GM12878 (cell line): Measurements from ENCODE around the gene ANKRD65. TPM values are rescaled to one million over a fixed set of nuclear protein-coding genes. Genes with fewer than 3 reads are reported as not detected.
"Not testable (repeated sequence)": the region's sequence is repeated elsewhere in the genome, so short reads cannot be mapped to it uniquely, and the experiment has no call there.

Experiments
- ATAC-seq: fragments of 200-7000 bp; cut with Tn5 transposase; 3 replicates; pipeline ENCODE4 v1.9.1; 2020; ENCODE audit warnings: mild to moderate bottlenecking, moderate library complexity
- Bru-seq: library from RNA; stranded (reverse); fragments of 400-500 nt; gene quantifications from one replicate; lab custom pipeline; 2021; lab: Mats Ljungman, UMichigan
- BruChase-seq, 2 experiments: library from RNA; stranded (reverse); fragments of 400-500 nt; gene quantifications; one replicate each; lab custom pipeline; 2021; lab: Mats Ljungman, UMichigan
- BruUV-seq: library from RNA; stranded (reverse); fragments of 400-500 nt; replicated peaks from 2 replicates; lab custom pipeline; 2021; lab: Mats Ljungman, UMichigan
- CTCF ChIA-PET: fragments of 300-600 bp; sonication (Branson Sonifier 250); formaldehyde crosslinking; extraction: SDS; loops from one replicate; lab custom pipeline; 2021; ENCODE audit warnings: inconsistent platforms; lab: Yijun Ruan, JAX
- POLR2A ChIA-PET: fragments of 350-600 bp; formaldehyde crosslinking; extraction: SDS; loops from one replicate; lab custom pipeline; 2021; ENCODE audit warnings: inconsistent platforms; lab: Charles Lee
- RAD21 ChIA-PET: fragments of 300-600 bp; sonication (Branson Sonifier 250); formaldehyde crosslinking; loops from one replicate; lab custom pipeline; 2023; ENCODE audit warnings: antibody characterized with exemption; ENCODE audit not compliant: unreplicated experiment; lab: Charles Lee
- SMC1A ChIA-PET: fragments of 300-600 bp; sonication (Branson Sonifier 250); formaldehyde crosslinking; loops from one replicate; lab custom pipeline; 2023; ENCODE audit not compliant: unreplicated experiment, uncharacterized antibody; lab: Charles Lee
- DNase-seq: peaks from one replicate; pipeline ENCODE4 v3.0.0-alpha.2; 2011; ENCODE audit warnings: low read depth, low spot score
- FAIRE-seq: peaks from 3 replicates; lab custom pipeline; 2011; peaks lifted over from hg19 to GRCh38; lab: Jason Lieb, UNC
- H2AFZ ChIP-seq: 2 replicates; pipeline ENCODE4 v1.6.0; 2011; ENCODE audit warnings: low read depth, low read length, control low read depth; ENCODE audit not compliant: control insufficient read depth
- H3K27ac ChIP-seq: 2 replicates; pipeline ENCODE4 v1.5.1; 2011; ENCODE audit warnings: control low read depth; ENCODE audit not compliant: control insufficient read depth, insufficient read depth
- H3K27me3 ChIP-seq, 2 experiments: replicated peaks in 1 of 2; 2 replicates each; pipeline versions ENCODE4 v1.6.0 to v1.6.1; 2011; ENCODE audit warnings: low read length in 1 of 2; ENCODE audit not compliant: control insufficient read depth in 2 of 2, insufficient read depth in 2 of 2
- H3K36me3 ChIP-seq, 2 experiments: 2 replicates each; pipeline ENCODE4 v1.5.1; 2011; ENCODE audit warnings: low read length in 1 of 2; ENCODE audit not compliant: control insufficient read depth in 2 of 2, insufficient read depth in 2 of 2
- H3K4me1 ChIP-seq: 2 replicates; pipeline ENCODE4 v1.6.1; 2011; ENCODE audit warnings: mild to moderate bottlenecking, low read length, moderate library complexity, mixed read lengths; ENCODE audit not compliant: control insufficient read depth, insufficient read depth
- H3K4me2 ChIP-seq: 2 replicates; pipeline ENCODE4 v1.6.0; 2011; ENCODE audit warnings: control low read depth; ENCODE audit not compliant: control insufficient read depth, insufficient read depth
- H3K4me3 ChIP-seq: fragments of 200-600 bp; sonication (generic); 2 replicates; pipeline ENCODE4 v1.5.1; 2016
- H3K79me2 ChIP-seq: 2 replicates; pipeline ENCODE4 v1.6.0; 2011; ENCODE audit warnings: low read length; ENCODE audit not compliant: control insufficient read depth, insufficient read depth
- H3K9ac ChIP-seq: 2 replicates; pipeline ENCODE4 v1.8.0; 2011; ENCODE audit warnings: low read length, control low read depth, mixed read lengths; ENCODE audit not compliant: control insufficient read depth, insufficient read depth
- H3K9me3 ChIP-seq: replicated peaks from 3 replicates; pipeline ENCODE4 v1.5.1; 2011; ENCODE audit warnings: mild to moderate bottlenecking, low read length; ENCODE audit not compliant: control insufficient read depth, insufficient read depth
- H4K20me1 ChIP-seq: 2 replicates; pipeline ENCODE4 v1.6.0; 2011; ENCODE audit not compliant: control insufficient read depth, insufficient read depth
- GATAD2B ChIP-seq: fragments of 450-650 bp; conservative IDR thresholded peaks from 2 replicates; pipeline ENCODE4 v1.6.1; 2017; ENCODE audit warnings: low read depth, mild to moderate bottlenecking, moderate library complexity
- MYC ChIP-seq: IDR thresholded peaks from 2 replicates; pipeline ENCODE4 v1.6.1; 2011; ENCODE audit warnings: mild to moderate bottlenecking, low read length, moderate library complexity, inconsistent platforms; ENCODE audit not compliant: insufficient read depth, insufficient replicate concordance, insufficient read length, severe bottlenecking
- WGBS: methylation state at CpG from one replicate; pipeline ENCODE4 v1.1.6; 2016; ENCODE audit warnings: low lambda C conversion rate; ENCODE audit not compliant: insufficient replicate concordance, insufficient coverage; ENCODE audit errors: missing lambda C conversion rate; 5-methylcytosine and 5-hydroxymethylcytosine counted together
- in situ Hi-C: fragments of 300-500 bp; cut with MboI; formaldehyde crosslinking; loops from 9 replicates; pipeline ENCODE4 v1.14.3; 2018; ENCODE audit warnings: mixed read lengths
- intact Hi-C: fragments of 100-400 bp; cut with micrococcal nuclease; formaldehyde crosslinking; loops from one replicate; pipeline ENCODE4 v1.14.2; 2022; ENCODE audit not compliant: unreplicated experiment
- long read RNA-seq, 2 experiments: library from polyadenylated mRNA; unstranded; transcript quantifications; one replicate each; pipeline ENCODE4 v2.0.0, GENCODE V29; 2019 to 2020
- polyA minus RNA-seq, 3 experiments: library from RNA; depleted of rRNA, polyadenylated mRNA; stranded (reverse); fragments of >200 nt; gene quantifications; 2 replicates each; pipeline ENCODE4 v1.2.3, GENCODE V29; 2011
- polyA plus RNA-seq, 11 experiments: library from polyadenylated mRNA; depleted of rRNA in 4 of 11; unstranded in 6 of 11; stranded (reverse) in 5 of 11; fragments of >200 nt; fragmentation: Nextera tagmentation in 4 of 11; fragmentation: Illumina TruSeq in 1 of 11; extraction: Ambion mirVana in 4 of 11; extraction: Trizol in 1 of 11; gene quantifications; 1 replicate in 1 of 11; 2 replicates in 10 of 11; pipeline versions ENCODE4 v1.2.1 to v1.2.3, GENCODE V29; 2011 to 2016; ENCODE audit warnings: inconsistent platforms in 2 of 11, missing spikeins in 2 of 11, low read depth in 1 of 11
- total RNA-seq, 4 experiments: library from RNA; depleted of rRNA in 3 of 4; stranded (reverse); fragments of >200 nt in 3 of 4; fragmentation: Illumina TruSeq in 1 of 4; extraction: Trizol in 1 of 4; gene quantifications; 2 replicates each; pipeline versions ENCODE4 v1.2.1 to v1.2.3, GENCODE V29; 2013 to 2021
- TF ChIP-seq, protein P1 (sequence below): fragments of 450-650 bp; IDR thresholded peaks from 2 replicates; pipeline ENCODE4 v1.6.1; 2017; ENCODE audit warnings: mild to moderate bottlenecking, moderate library complexity

Gene ANKRD65
- total RNA-seq (2013; cell fraction: nucleolus; rRNA removed), result 1.2 and 1.8 TPM in 2 replicates
- total RNA-seq (2014; rRNA removed) (0.17 and 0.33 TPM in 2 replicates), total RNA-seq (2014; rRNA removed; fragmentation: Illumina TruSeq; extraction: Trizol) (0.18 and 0.45 TPM in 2 replicates), total RNA-seq (2021) (0.96 and 1.2 TPM in 2 replicates), polyA plus RNA-seq (2011; rRNA removed) (0.12 and 0.24 TPM in 2 replicates), polyA plus RNA-seq (2014; fragmentation: Illumina TruSeq; extraction: Trizol) (0.14 and 0.29 TPM in 2 replicates), polyA plus RNA-seq (2014; fragmentation: Nextera tagmentation; extraction: Ambion mirVana) (under 1 TPM; 0.05 to 0.15 TPM), polyA plus RNA-seq (2014; rRNA removed) (0.86 and 0.94 TPM in 2 replicates), polyA plus RNA-seq (2016; fragmentation: Nextera tagmentation; extraction: Ambion mirVana) (1 to 10 TPM; 1.8 to 2.8 TPM), polyA minus RNA-seq (2011; rRNA and poly(A)+ RNA removed) (0.15 TPM in 1 of 2 replicates, not detected in the other), Bru-seq, nascent RNA (percentile 44 among the genes with signal in this experiment), BruChase-seq, experiment 1, labeled RNA remaining after a 6-hour chase (percentile 48 among the genes with signal in this experiment), BruChase-seq, experiment 2, labeled RNA remaining after a 2-hour chase (percentile 56 among the genes with signal in this experiment)
- 0.42 TPM for polyA plus RNA-seq (2011; ENCODE audit: low read depth)
- polyA plus RNA-seq (2011; cell fraction: cytosol; rRNA removed), result 0.21 and 0.38 TPM in 2 replicates
- 2.0 and 2.3 TPM in 2 replicates for polyA plus RNA-seq (2011; cell fraction: nucleus; rRNA removed)
- polyA plus RNA-seq (2012), result 1.3 TPM in 2 replicates
- polyA minus RNA-seq (2011; cell fraction: cytosol; rRNA and poly(A)+ RNA removed), result not detected in 2 replicates
- polyA minus RNA-seq (2011; cell fraction: nucleus; rRNA and poly(A)+ RNA removed), result 0.36 TPM in 1 of 2 replicates, not detected in the other
- long read RNA-seq, experiment 1, partial matches to known transcripts, result 0 of 2 reads
- long read RNA-seq, experiment 1, other reads (novel, unspliced or antisense), result 1 of 2 reads
- long read RNA-seq, experiment 2, partial matches to known transcripts, result 0 of 1 reads
- long read RNA-seq, experiment 2, other reads (novel, unspliced or antisense), result 0 of 1 reads

DNA sequence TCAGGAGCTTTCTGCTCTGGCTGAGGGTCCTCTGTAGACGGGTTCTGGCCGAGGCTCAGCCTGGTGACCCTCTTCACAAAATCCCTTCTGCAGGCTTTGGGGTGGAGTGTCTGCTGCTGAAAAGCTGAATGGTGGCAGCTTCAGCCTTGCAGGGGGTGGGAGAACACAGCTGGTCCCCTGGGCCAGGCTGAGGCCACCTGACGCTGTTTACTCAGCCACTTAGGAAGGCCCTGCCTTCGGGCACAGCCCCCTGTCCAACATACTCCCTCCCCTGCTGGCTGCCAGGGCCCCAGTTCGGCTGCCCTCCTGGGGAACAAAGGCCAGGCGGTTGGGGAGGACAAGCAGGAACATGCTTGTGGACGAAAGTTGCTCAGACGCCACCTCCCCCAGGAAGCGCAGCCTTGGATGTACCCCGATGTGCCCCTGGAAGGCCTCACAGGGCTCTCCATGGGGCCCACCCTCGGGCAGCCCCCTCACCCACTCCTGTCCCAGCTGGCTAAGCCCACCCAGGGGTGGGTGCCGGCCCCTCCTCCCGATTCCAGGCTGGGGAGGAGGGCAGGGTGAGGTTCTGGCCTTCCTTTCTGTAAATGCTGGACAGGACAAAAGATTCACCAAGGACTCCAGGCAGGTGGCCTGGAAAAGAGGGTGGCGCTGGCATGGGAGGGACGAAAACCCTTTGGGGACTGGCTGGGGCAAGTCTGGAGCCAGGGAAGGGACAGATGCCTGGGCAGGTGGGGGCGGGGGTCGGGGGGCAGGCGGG is at the start of gene ANKRD65:
ANKRD65 (minus strand) TSS at position 130 of the 760 bp plus-strand sequence. CDS start 271 bp downstream, outside the sequence.
- no peak for DNase-seq
- no peaks in the 10 kb centered on the region for H3K9me3 ChIP-seq
- in situ Hi-C loops, result no loop called here
- no peaks in the 10 kb centered on the region for H4K20me1 ChIP-seq
- CTCF ChIA-PET, result no interaction called here
- no peak within 1 kb of the TSS for H3K4me3 ChIP-seq
- intact Hi-C loops, result no loop called here
- peak; percentile 55 for ATAC-seq
- 0 out of 2 replicates have a peak within 1 kb of the TSS, but pooled peaks have one; percentile 15 for H3K4me2 ChIP-seq
- H3K36me3 ChIP-seq, result no peaks in the 10 kb centered on the region
- peak within 1 kb of the TSS; percentile 34; the same call in 1 of the 2 replicates for H2AFZ ChIP-seq
- no peak within 1 kb of the TSS for H3K27ac ChIP-seq
- TF ChIP-seq GATAD2B, result 0 out of 2 replicates have a peak, but pooled peaks have one; percentile 17
- TF ChIP-seq, protein P1, sequence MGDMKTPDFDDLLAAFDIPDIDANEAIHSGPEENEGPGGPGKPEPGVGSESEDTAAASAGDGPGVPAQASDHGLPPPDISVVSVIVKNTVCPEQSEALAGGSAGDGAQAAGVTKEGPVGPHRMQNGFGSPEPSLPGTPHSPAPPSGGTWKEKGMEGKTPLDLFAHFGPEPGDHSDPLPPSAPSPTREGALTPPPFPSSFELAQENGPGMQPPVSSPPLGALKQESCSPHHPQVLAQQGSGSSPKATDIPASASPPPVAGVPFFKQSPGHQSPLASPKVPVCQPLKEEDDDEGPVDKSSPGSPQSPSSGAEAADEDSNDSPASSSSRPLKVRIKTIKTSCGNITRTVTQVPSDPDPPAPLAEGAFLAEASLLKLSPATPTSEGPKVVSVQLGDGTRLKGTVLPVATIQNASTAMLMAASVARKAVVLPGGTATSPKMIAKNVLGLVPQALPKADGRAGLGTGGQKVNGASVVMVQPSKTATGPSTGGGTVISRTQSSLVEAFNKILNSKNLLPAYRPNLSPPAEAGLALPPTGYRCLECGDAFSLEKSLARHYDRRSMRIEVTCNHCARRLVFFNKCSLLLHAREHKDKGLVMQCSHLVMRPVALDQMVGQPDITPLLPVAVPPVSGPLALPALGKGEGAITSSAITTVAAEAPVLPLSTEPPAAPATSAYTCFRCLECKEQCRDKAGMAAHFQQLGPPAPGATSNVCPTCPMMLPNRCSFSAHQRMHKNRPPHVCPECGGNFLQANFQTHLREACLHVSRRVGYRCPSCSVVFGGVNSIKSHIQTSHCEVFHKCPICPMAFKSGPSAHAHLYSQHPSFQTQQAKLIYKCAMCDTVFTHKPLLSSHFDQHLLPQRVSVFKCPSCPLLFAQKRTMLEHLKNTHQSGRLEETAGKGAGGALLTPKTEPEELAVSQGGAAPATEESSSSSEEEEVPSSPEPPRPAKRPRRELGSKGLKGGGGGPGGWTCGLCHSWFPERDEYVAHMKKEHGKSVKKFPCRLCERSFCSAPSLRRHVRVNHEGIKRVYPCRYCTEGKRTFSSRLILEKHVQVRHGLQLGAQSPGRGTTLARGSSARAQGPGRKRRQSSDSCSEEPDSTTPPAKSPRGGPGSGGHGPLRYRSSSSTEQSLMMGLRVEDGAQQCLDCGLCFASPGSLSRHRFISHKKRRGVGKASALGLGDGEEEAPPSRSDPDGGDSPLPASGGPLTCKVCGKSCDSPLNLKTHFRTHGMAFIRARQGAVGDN, result 0 out of 2 replicates have a peak, but pooled peaks have one; percentile 45
- TF ChIP-seq MYC, result no peak
- RAD21 ChIA-PET, result interaction anchor here (1.2 to 1.5 kb wide), 2 partner anchors 17 to 20 kb away, joined by 5 read pairs; no protein-coding TSS in a partner anchor
- no peak for FAIRE-seq
- H3K79me2 ChIP-seq, result no peaks in the 10 kb centered on the region
- peaks cover 25% of the 10 kb centered on the region for H3K4me1 ChIP-seq
- no TSS peak for BruUV-seq
- POLR2A ChIA-PET, result interaction anchor here (2.2 kb wide), 1 partner anchor 13 kb away, joined by 9 read pairs; no protein-coding TSS in a partner anchor
- 43% methylated on average over 18 of the region's 18 CpGs for WGBS
- H3K27me3 ChIP-seq, result no peaks in the 10 kb centered on the region
- SMC1A ChIA-PET, result no interaction called here
- H3K9ac ChIP-seq, result peak within 1 kb of the TSS; percentile 8; the same call in 1 of the 2 replicates

DNA sequence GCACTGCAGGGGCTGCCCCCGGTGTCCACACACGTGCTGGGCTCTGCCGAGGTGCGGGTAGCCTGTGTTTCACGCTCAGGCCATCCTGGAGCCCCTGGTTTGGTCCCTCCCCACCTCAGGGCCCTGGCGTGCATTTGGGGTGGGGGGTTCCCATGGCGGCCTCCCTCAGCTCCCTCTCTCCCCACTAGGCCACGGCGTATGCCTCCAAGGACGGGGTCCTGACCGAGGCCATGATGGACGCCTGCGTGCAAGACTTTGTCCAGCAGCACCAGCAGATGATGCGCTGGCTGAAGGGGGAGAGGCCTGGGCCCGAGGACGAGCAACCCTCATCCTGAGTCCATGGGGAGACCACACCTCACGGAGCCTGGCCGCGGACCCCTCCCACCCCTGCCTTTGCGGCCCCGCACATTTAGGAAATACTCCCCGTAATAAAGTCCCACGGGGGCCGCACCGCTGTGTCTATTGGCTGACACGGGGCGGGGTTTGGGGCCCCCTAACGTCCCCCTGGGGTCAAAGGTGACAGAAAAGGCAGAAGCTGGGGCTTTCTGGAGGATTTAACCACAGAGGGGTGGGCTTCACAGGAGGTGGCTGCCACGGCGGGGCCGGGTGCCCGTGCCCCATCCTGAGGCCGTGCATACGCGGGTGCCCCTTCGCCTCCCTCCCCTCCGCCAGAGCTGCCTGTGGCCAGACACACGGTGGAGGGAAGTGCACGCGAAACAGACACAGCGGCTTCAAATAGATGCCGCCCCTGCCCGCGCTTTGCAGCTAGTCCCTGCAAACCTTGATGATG is 47.3 kb upstream of the ANKRD65 start:
- H4K20me1 ChIP-seq, H3K27ac ChIP-seq, BruUV-seq, POLR2A ChIA-PET, FAIRE-seq, H3K9me3 ChIP-seq, H3K4me2 ChIP-seq, intact Hi-C loops, H3K36me3 ChIP-seq, in situ Hi-C loops, DNase-seq, H3K4me1 ChIP-seq, H3K27me3 ChIP-seq, ATAC-seq, H3K4me3 ChIP-seq, RAD21 ChIA-PET, H2AFZ ChIP-seq, H3K9ac ChIP-seq, CTCF ChIA-PET, SMC1A ChIA-PET: not testable (repeated sequence)
- 78% methylated on average over 25 of the region's 44 CpGs for WGBS
- H3K79me2 ChIP-seq, result peaks cover 19% of the 10 kb centered on the region
